ENCODE results near the gene MOB2.

- TF ChIP-seq, protein P1, sequence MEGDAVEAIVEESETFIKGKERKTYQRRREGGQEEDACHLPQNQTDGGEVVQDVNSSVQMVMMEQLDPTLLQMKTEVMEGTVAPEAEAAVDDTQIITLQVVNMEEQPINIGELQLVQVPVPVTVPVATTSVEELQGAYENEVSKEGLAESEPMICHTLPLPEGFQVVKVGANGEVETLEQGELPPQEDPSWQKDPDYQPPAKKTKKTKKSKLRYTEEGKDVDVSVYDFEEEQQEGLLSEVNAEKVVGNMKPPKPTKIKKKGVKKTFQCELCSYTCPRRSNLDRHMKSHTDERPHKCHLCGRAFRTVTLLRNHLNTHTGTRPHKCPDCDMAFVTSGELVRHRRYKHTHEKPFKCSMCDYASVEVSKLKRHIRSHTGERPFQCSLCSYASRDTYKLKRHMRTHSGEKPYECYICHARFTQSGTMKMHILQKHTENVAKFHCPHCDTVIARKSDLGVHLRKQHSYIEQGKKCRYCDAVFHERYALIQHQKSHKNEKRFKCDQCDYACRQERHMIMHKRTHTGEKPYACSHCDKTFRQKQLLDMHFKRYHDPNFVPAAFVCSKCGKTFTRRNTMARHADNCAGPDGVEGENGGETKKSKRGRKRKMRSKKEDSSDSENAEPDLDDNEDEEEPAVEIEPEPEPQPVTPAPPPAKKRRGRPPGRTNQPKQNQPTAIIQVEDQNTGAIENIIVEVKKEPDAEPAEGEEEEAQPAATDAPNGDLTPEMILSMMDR (conservative IDR thresholded peaks at IDR 0.05; ENCODE audit: low read length) = no peak
- no peak for TF ChIP-seq EZH2phosphoT487 (IDR thresholded peaks at IDR 0.05; ENCODE audit: borderline replicate concordance, low read depth, low read length)
These were observed 40.2 kb upstream of the MOB2 start for GRCh38 chr11:1526785-1527184.
